WTC11 (cell line): ENCODE results near the gene SPDYC. TPM values are rescaled to one million over a fixed set of nuclear protein-coding genes. Genes with fewer than 3 reads are reported as not detected.

Experiments used
- ATAC-seq: fragments of 200-7000 bp; cut with Tn5 transposase; 2 replicates; pipeline ENCODE4 v1.10.0; 2021; ENCODE audit warnings: mild to moderate bottlenecking, moderate library complexity
- CTCF ChIA-PET: fragments of 300-600 bp; sonication (Branson Sonifier 250); formaldehyde crosslinking; loops from one replicate; lab custom pipeline; 2021; ENCODE audit warnings: antibody characterized with exemption; lab: Charles Lee
- POLR2A ChIA-PET: fragments of 350-600 bp; sonication (Branson Sonifier 250); formaldehyde crosslinking; loops from one replicate; lab custom pipeline; 2021; ENCODE audit warnings: antibody characterized with exemption; lab: Charles Lee
- DNase-seq: peaks from one replicate; pipeline ENCODE4 v3.0.0; 2021; ENCODE audit warnings: low spot score
- H3K27ac Mint-ChIP-seq: 2 replicates; pipeline ENCODE4 v1.8.0; 2021; ENCODE audit warnings: mixed read lengths
- H3K27me3 Mint-ChIP-seq: 2 replicates; pipeline ENCODE4 v1.8.0; 2021; ENCODE audit warnings: low read depth, mild to moderate bottlenecking, moderate library complexity, mixed read lengths
- H3K36me3 Mint-ChIP-seq: 2 replicates; pipeline ENCODE4 v1.8.0; 2021; ENCODE audit warnings: mixed read lengths
- H3K4me1 Mint-ChIP-seq: 2 replicates; pipeline ENCODE4 v1.8.0; 2022; ENCODE audit warnings: mixed read lengths
- H3K4me3 Mint-ChIP-seq: 2 replicates; pipeline ENCODE4 v1.8.0; 2021; ENCODE audit warnings: mild to moderate bottlenecking, moderate library complexity, mixed read lengths
- H3K9me3 Mint-ChIP-seq: 2 replicates; pipeline ENCODE4 v1.8.0; 2021; ENCODE audit warnings: mixed read lengths
- CBFB ChIP-seq: sonication (generic); formaldehyde crosslinking; IDR thresholded peaks from 2 replicates; pipeline ENCODE4 v1.8.1; 2022; ENCODE audit warnings: mild to moderate bottlenecking, low read depth, missing genetic modification reagents
- CDX4 ChIP-seq: fragments of 250-450 bp; sonication (Bioruptor Pico); IDR thresholded peaks from 2 replicates; pipeline ENCODE4 v1.9.0; 2021; ENCODE audit warnings: moderate library complexity, mild to moderate bottlenecking, inconsistent platforms, borderline replicate concordance
- EMX1 ChIP-seq: fragments of 250-450 bp; sonication (Bioruptor Pico); IDR thresholded peaks from 2 replicates; pipeline ENCODE4 v1.8.0; 2021; ENCODE audit warnings: mild to moderate bottlenecking
- ERG ChIP-seq: fragments of 250-450 bp; sonication (Bioruptor Pico); IDR thresholded peaks from 2 replicates; pipeline ENCODE4 v1.8.0; 2021; ENCODE audit warnings: mild to moderate bottlenecking
- ETV6 ChIP-seq: sonication (generic); formaldehyde crosslinking; IDR thresholded peaks from 2 replicates; pipeline ENCODE4 v1.8.1; 2022; ENCODE audit warnings: mild to moderate bottlenecking, missing genetic modification reagents
- FOXP1 ChIP-seq: sonication (generic); formaldehyde crosslinking; IDR thresholded peaks from 2 replicates; pipeline ENCODE4 v1.8.0; 2022; ENCODE audit warnings: missing genetic modification reagents, mild to moderate bottlenecking, moderate library complexity, borderline replicate concordance
- FOXP4 ChIP-seq: sonication (generic); formaldehyde crosslinking; IDR thresholded peaks from 2 replicates; pipeline ENCODE4 v1.8.0; 2022; ENCODE audit warnings: mild to moderate bottlenecking, missing genetic modification reagents
- HMGA2 ChIP-seq: fragments of 250-450 bp; sonication (Bioruptor Pico); IDR thresholded peaks from 2 replicates; pipeline ENCODE4 v1.4.0; 2021; ENCODE audit warnings: mild to moderate bottlenecking, moderate library complexity
- IRF1 ChIP-seq: sonication (generic); formaldehyde crosslinking; IDR thresholded peaks from 2 replicates; pipeline ENCODE4 v1.8.0; 2023; ENCODE audit warnings: missing genetic modification reagents
- JAZF1 ChIP-seq: fragments of 250-450 bp; sonication (Bioruptor Pico); IDR thresholded peaks from 2 replicates; pipeline ENCODE4 v1.9.0; 2021; ENCODE audit warnings: moderate library complexity, mild to moderate bottlenecking, inconsistent platforms
- KAT7 ChIP-seq: sonication (generic); formaldehyde crosslinking; IDR thresholded peaks from 2 replicates; pipeline ENCODE4 v1.8.1; 2023; ENCODE audit warnings: missing genetic modification reagents, mild to moderate bottlenecking, borderline replicate concordance
- NFYB ChIP-seq: sonication (generic); formaldehyde crosslinking; conservative IDR thresholded peaks from 2 replicates; pipeline ENCODE4 v1.8.0; 2022; ENCODE audit warnings: low read depth, missing genetic modification reagents
- NR1H2 ChIP-seq: sonication (generic); formaldehyde crosslinking; IDR thresholded peaks from 2 replicates; pipeline ENCODE4 v1.9.0; 2021; ENCODE audit warnings: mild to moderate bottlenecking, moderate library complexity, missing genetic modification reagents
- PRDM15 ChIP-seq: sonication (generic); formaldehyde crosslinking; IDR thresholded peaks from 2 replicates; pipeline ENCODE4 v1.8.0; 2022; ENCODE audit warnings: missing genetic modification reagents
- PRRX2 ChIP-seq: fragments of 250-450 bp; sonication (Bioruptor Pico); IDR thresholded peaks from 2 replicates; pipeline ENCODE4 v1.8.0; 2021; ENCODE audit warnings: mild to moderate bottlenecking
- SOX15 ChIP-seq: fragments of 250-450 bp; sonication (Bioruptor Pico); IDR thresholded peaks from 2 replicates; pipeline ENCODE4 v1.9.0; 2021; ENCODE audit warnings: mild to moderate bottlenecking
- TEAD1 ChIP-seq: sonication (generic); formaldehyde crosslinking; IDR thresholded peaks from 2 replicates; pipeline ENCODE4 v1.8.0; 2022; ENCODE audit warnings: mild to moderate bottlenecking, missing genetic modification reagents
- ZNF219 ChIP-seq: sonication (generic); formaldehyde crosslinking; IDR thresholded peaks from 2 replicates; pipeline ENCODE4 v1.8.0; 2023; ENCODE audit warnings: missing genetic modification reagents, mild to moderate bottlenecking, borderline replicate concordance
- ZNF512 ChIP-seq: sonication (generic); formaldehyde crosslinking; IDR thresholded peaks from 2 replicates; pipeline ENCODE4 v1.8.1; 2022; ENCODE audit warnings: missing genetic modification reagents, borderline replicate concordance
- ZSCAN18 ChIP-seq: fragments of 250-450 bp; sonication (Bioruptor Pico); IDR thresholded peaks from 2 replicates; pipeline ENCODE4 v2.1.2; 2022; ENCODE audit warnings: mild to moderate bottlenecking, moderate library complexity
- total RNA-seq: library from RNA; stranded (reverse); gene quantifications from 3 replicates; pipeline ENCODE4 v1.2.3, GENCODE V29; 2021

SPDYC gene
- total RNA-seq, 1 experiment from 2014 or later: 0.35 TPM

- Mint-ChIP-seq H3K4me1 (peaks cover 35% of the 10 kb centered on the region), H3K9me3 (no peaks in the 10 kb centered on the region), H3K27me3 (no peaks in the 10 kb centered on the region), H3K36me3 (no peaks in the 10 kb centered on the region), H3K27ac (peak overlapping the region; percentile 49; the same call in 1 of the 2 replicates), H3K4me3 (no peak overlapping the region)
- CTCF ChIA-PET: interaction anchor here (0.6 to 1.6 kb wide), 14 partner anchors 8 to 97 kb away, joined by 3 to 8 read pairs (median 4); partner anchors contain the start of genes CAPN1 and POLA2
- DNase-seq (no peak), ATAC-seq (no peak)
- POLR2A ChIA-PET: no interaction called here
- no peak for TF ChIP-seq ZNF512 (CRISPR knock-in tag)
- TF ChIP-seq IRF1 (CRISPR knock-in tag): no peak
- no peak for TF ChIP-seq EMX1 (CRISPR knock-in tag)
- no peak for TF ChIP-seq SOX15
- no peak for TF ChIP-seq ZNF219 (CRISPR knock-in tag)
Observed at GRCh38 chr11:65217441-65218423, 47.7 kb downstream of the SPDYC start.

- peak overlapping the region; percentile 31 for H3K27ac Mint-ChIP-seq
- H3K9me3 Mint-ChIP-seq: no peaks in the 10 kb centered on the region
- ChIA-PET POLR2A (no interaction called here), CTCF (interaction anchor here (0.9 to 1.6 kb wide), 9 partner anchors 8 to 53 kb away, joined by 3 to 8 read pairs (median 4); partner anchors contain the start of genes CAPN1 and POLA2)
- ATAC-seq (no peak), DNase-seq (no peak)
- H3K4me1 Mint-ChIP-seq: peaks cover 28% of the 10 kb centered on the region
- H3K27me3 Mint-ChIP-seq: no peaks in the 10 kb centered on the region
- no peak for TF ChIP-seq NR1H2
- TF ChIP-seq JAZF1 (CRISPR knock-in tag): no peak
- TF ChIP-seq ETV6 (CRISPR knock-in tag): no peak
- TF ChIP-seq KAT7 (CRISPR knock-in tag): no peak
- TF ChIP-seq HMGA2 (CRISPR knock-in tag): no peak
- TF ChIP-seq CBFB (CRISPR knock-in tag): no peak
- TF ChIP-seq EMX1 (CRISPR knock-in tag): no peak
- no peak for TF ChIP-seq FOXP1 (CRISPR knock-in tag)
- no peak for TF ChIP-seq ZNF219 (CRISPR knock-in tag)
- TF ChIP-seq FOXP4 (CRISPR knock-in tag): no peak
- no peak for TF ChIP-seq NFYB (CRISPR knock-in tag)
- no peak for TF ChIP-seq ZSCAN18
- TF ChIP-seq PRDM15 (CRISPR knock-in tag): no peak
- no peak for TF ChIP-seq CDX4 (CRISPR knock-in tag)
- TF ChIP-seq PRRX2 (CRISPR knock-in tag): no peak
- TF ChIP-seq ERG (CRISPR knock-in tag): no peak
- TF ChIP-seq TEAD1 (CRISPR knock-in tag): no peak
- H3K36me3 Mint-ChIP-seq: peaks cover 5% of the 10 kb centered on the region
- H3K4me3 Mint-ChIP-seq: no peak overlapping the region
Observed at GRCh38 chr11:65218446-65218845, 48.4 kb downstream of the SPDYC start.
